GM06990 (cell line): Measurements from ENCODE around the gene PDZRN4.
"Not testable (repeated sequence)": the region's sequence is repeated elsewhere in the genome, so short reads cannot be mapped to it uniquely, and the experiment has no call there.

Experiments
- DNase-seq: peaks from one replicate; pipeline ENCODE4 v3.0.0-alpha.2; 2011; ENCODE audit not compliant: insufficient read length; ENCODE audit errors: extremely low read depth
- H3K27me3 ChIP-seq: replicated peaks from 2 replicates; pipeline ENCODE4 v1.6.0; 2011; ENCODE audit warnings: low read length; ENCODE audit not compliant: control insufficient read depth, insufficient read depth
- H3K36me3 ChIP-seq: 2 replicates; pipeline ENCODE4 v1.5.1; 2011; ENCODE audit warnings: low read length; ENCODE audit not compliant: control insufficient read depth, insufficient read depth
- H3K4me3 ChIP-seq: replicated peaks from 2 replicates; pipeline ENCODE4 v1.5.1; 2011; ENCODE audit warnings: low read depth, mild to moderate bottlenecking, control low read depth, low read length
- TF ChIP-seq, protein P1 (sequence below): IDR thresholded peaks from 2 replicates; pipeline ENCODE4 v1.5.1; 2011; ENCODE audit warnings: low read length, control low read depth, mild to moderate bottlenecking, inconsistent platforms; ENCODE audit not compliant: insufficient read depth, poor library complexity, severe bottlenecking

PDZRN4 gene

DNA sequence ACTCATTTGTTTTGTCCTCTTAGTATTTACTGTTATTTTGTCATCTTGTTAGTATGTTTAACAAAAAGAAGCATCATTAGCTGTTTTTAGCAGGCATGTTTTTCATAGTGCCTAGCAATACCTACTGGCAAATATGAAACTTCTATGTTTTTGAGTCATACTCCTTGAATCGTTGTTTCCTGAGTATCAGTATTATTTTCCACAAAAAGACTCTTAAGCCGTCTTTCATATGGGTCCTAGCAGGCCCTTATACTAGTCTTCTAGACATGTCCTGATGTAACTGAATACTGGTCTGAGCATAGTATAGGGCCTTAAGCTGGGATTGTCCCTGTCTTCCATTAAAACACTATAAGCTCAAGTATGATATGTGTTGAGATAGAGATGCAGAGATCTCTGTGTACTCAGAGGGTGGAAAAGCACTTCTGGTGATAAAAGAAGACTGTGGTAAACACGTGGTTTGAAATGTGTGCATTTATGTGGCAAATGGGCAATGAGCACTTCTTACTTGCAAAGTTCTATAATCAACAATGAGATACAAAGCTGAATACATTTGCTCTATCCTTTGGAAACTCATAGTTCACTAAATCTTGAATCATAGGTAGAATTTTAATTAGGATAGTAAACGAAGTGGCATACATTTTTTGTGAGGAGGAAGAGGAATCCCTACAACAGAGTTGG lies 348.8 kb downstream of the PDZRN4 start:
- Histone ChIP-seq H3K36me3 (no peaks in the 10 kb centered on the region), H3K27me3 (no peaks in the 10 kb centered on the region), H3K4me3 (no peak overlapping the region)
- no peak for DNase-seq
- TF ChIP-seq, protein P1, sequence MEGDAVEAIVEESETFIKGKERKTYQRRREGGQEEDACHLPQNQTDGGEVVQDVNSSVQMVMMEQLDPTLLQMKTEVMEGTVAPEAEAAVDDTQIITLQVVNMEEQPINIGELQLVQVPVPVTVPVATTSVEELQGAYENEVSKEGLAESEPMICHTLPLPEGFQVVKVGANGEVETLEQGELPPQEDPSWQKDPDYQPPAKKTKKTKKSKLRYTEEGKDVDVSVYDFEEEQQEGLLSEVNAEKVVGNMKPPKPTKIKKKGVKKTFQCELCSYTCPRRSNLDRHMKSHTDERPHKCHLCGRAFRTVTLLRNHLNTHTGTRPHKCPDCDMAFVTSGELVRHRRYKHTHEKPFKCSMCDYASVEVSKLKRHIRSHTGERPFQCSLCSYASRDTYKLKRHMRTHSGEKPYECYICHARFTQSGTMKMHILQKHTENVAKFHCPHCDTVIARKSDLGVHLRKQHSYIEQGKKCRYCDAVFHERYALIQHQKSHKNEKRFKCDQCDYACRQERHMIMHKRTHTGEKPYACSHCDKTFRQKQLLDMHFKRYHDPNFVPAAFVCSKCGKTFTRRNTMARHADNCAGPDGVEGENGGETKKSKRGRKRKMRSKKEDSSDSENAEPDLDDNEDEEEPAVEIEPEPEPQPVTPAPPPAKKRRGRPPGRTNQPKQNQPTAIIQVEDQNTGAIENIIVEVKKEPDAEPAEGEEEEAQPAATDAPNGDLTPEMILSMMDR: no peak

DNA sequence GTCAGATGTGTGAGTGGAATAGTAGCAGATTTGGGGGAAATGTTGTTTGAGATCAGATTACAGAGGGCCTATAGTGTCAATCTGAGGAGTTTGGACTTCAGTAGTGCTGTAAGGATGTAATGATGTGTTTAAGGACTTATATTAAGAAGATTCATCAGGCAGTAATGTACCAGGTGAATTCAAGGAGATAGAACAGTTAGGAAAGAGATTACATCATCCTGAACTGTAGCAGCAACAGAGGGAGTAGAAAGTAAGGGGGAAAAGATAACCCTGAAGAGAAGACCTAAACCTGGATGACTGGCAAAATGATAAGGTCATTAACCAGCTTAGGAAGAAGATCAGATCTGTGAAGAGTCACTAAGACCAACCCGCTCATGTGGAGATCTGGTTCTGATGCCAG lies 349.4 kb downstream of the PDZRN4 start:
- Histone ChIP-seq H3K36me3 (no peaks in the 10 kb centered on the region), H3K27me3 (no peaks in the 10 kb centered on the region), H3K4me3 (no peak overlapping the region)
- DNase-seq: no peak
- TF ChIP-seq, protein P1: no peak

DNA sequence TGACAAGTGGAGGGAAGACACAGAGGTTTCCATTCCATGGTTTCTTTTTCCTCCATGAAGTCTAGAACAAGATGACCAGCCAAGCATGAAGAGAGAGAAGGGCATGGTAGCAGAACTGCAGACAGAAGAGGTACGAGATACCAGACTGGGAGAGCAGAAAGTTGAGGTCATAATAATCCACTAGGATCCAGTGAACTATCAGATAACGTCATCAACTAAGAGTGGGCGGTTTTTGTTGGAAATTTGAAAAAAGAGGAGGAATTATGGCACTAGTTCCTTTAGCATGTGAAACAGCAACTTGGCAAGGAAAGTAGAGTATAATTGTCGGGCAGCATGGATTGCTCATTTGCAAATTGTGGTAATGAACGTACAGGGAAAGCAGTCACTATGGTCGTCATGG lies 357.6 kb downstream of the PDZRN4 start:
- no peak for DNase-seq
- TF ChIP-seq, protein P1: no peak
- Histone ChIP-seq H3K27me3 (no peaks in the 10 kb centered on the region), H3K4me3 (no peak overlapping the region), H3K36me3 (no peaks in the 10 kb centered on the region)

DNA sequence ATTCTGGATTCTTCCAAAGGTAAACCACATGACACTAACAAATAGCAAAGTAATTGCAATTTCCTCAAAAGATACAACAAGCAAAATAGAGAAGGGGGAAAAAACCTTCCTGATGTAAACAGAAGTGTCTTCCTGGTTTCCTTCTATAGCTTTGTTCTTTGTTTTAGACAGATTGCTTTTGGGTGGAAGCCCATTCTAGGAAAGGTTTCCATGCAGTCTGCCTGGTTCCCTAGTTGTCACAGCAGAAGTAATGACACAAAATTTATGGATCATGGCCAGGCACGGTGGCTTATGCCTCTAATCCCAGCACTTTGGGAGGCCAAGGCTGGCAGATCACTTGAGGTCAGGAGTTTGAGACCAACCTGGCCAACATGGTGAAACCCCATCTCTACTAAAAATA lies 359.0 kb downstream of the PDZRN4 start:
- H3K27me3 ChIP-seq, H3K36me3 ChIP-seq, H3K4me3 ChIP-seq, DNase-seq: not testable (repeated sequence)

DNA sequence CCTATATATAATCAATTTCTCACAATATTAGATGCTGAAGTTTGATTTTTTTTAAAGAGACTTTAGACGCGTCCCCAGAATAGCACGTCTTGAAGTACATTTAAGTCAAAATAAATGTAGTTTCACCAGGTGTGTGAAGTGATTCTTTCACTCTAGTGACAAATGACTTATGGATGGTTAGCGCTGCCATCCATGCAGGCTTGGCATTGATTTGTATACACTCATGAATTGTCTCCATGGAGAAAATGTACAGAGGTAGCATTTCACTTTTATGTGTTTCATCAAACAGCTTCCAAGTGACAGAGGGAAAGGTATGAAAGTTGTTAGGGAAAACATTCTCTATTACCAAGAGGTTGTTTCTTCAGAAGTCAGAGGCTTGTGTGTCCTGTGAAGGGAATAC lies 360.8 kb downstream of the PDZRN4 start:
- Histone ChIP-seq H3K36me3 (no peaks in the 10 kb centered on the region), H3K27me3 (no peaks in the 10 kb centered on the region), H3K4me3 (no peak overlapping the region)
- no peak for DNase-seq
- TF ChIP-seq, protein P1: no peak

DNA sequence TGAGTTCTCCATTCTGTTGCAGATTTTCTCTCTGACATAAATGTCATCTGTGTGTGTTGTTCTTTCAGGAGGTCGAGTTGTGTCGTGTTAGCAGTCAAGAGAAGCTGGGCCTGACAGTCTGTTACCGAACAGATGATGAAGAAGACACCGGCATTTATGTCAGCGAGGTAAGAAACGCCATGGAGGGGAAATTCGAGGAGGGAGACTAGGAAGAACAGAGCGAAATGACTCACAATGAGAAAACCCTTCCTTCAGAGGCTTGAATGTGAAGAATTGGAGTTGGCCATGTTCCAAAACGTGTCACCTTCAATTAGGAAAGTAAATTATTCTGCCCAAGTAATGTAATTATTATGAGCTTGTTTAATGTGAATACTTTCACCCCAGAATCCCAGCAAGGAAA lies 364.5 kb downstream of the PDZRN4 start:
- Histone ChIP-seq H3K4me3 (no peak overlapping the region), H3K27me3 (no peaks in the 10 kb centered on the region), H3K36me3 (no peaks in the 10 kb centered on the region)
- TF ChIP-seq, protein P1: no peak
- no peak for DNase-seq
